SU-DHL-6 (cell line): ENCODE results near the gene IGF2BP3.

ENCODE experiments used
- H2AFZ ChIP-seq: fragments of 200-600 bp; sonication (generic); 2 replicates; pipeline ENCODE4 v1.6.1; 2014; ENCODE audit warnings: low read depth, mild to moderate bottlenecking, moderate library complexity, mixed read lengths, antibody characterized with exemption, low read length; ENCODE audit not compliant: severe bottlenecking
- H3F3A ChIP-seq: fragments of 200-600 bp; shearing (Covaris generic); 2 replicates; pipeline ENCODE4 v1.6.0; 2016; ENCODE audit warnings: antibody characterized with exemption, mild to moderate bottlenecking; ENCODE audit not compliant: insufficient read depth
- H3K27ac ChIP-seq: fragments of 200-600 bp; sonication (generic); 2 replicates; pipeline ENCODE4 v1.5.1; 2016; ENCODE audit warnings: low read depth, mild to moderate bottlenecking, low read length, moderate library complexity, mixed read lengths
- H3K27me3 ChIP-seq: fragments of 200-600 bp; sonication (generic), shearing (Covaris generic); 2 replicates; pipeline ENCODE4 v1.6.0; 2014; ENCODE audit warnings: mild to moderate bottlenecking, low read length
- H3K36me3 ChIP-seq: fragments of 200-600 bp; sonication (generic); 2 replicates; pipeline ENCODE4 v1.6.1; 2014; ENCODE audit warnings: mild to moderate bottlenecking, low read length, mixed read lengths
- H3K4me2 ChIP-seq: fragments of 300-600, 200-600 bp; shearing (Covaris generic), sonication (generic); 2 replicates; pipeline ENCODE4 v1.6.0; 2014; ENCODE audit warnings: low read length, low read depth, mild to moderate bottlenecking; ENCODE audit not compliant: poor library complexity, severe bottlenecking
- H3K4me3 ChIP-seq: fragments of 200-600 bp; sonication (generic); 2 replicates; pipeline ENCODE4 v1.5.1; 2014; ENCODE audit warnings: antibody characterized with exemption, low read length, mild to moderate bottlenecking, mixed read lengths; ENCODE audit not compliant: insufficient read depth, poor library complexity, severe bottlenecking
- H3K79me2 ChIP-seq: fragments of 200-600 bp; sonication (generic); 2 replicates; pipeline ENCODE4 v1.6.1; 2014; ENCODE audit warnings: mild to moderate bottlenecking, low read length, moderate library complexity; ENCODE audit not compliant: insufficient read depth
- H3K9ac ChIP-seq: fragments of 200-600 bp; sonication (generic); 2 replicates; pipeline ENCODE4 v1.7.0; 2014; ENCODE audit warnings: mild to moderate bottlenecking, low read length
- H3K9me2 ChIP-seq: fragments of 200-600 bp; sonication (generic); replicated peaks from 2 replicates; pipeline ENCODE4 v1.6.1; 2014; ENCODE audit warnings: low read length; ENCODE audit not compliant: insufficient read depth
- H3K9me3 ChIP-seq: fragments of 200-600 bp; sonication (generic); 2 replicates; pipeline ENCODE4 v1.6.1; 2014; ENCODE audit warnings: low read length, mixed read lengths; ENCODE audit not compliant: insufficient read depth
- H4K20me1 ChIP-seq: fragments of 200-600 bp; sonication (generic); 2 replicates; pipeline ENCODE4 v1.6.1; 2014; ENCODE audit warnings: low read depth, mild to moderate bottlenecking, antibody characterized with exemption, low read length, moderate library complexity, mixed read lengths
- CTCF ChIP-seq: fragments of 200-600 bp; sonication (generic); IDR thresholded peaks from one replicate; pipeline ENCODE4 v1.5.1; 2017; ENCODE audit warnings: antibody characterized with exemption, mild to moderate bottlenecking, low read length, moderate library complexity; ENCODE audit not compliant: insufficient read depth, poor library complexity, severe bottlenecking
- EZH2phosphoT487 ChIP-seq: fragments of 200-600 bp; sonication (generic), shearing (Covaris generic); conservative IDR thresholded peaks from 2 replicates; pipeline ENCODE4 v1.6.1; 2018; ENCODE audit warnings: mild to moderate bottlenecking, antibody characterized with exemption, low read length, moderate library complexity, mixed read lengths

The IGF2BP3 gene

GRCh38 chr7:23353172-23353571, 117.1 kb downstream of the IGF2BP3 start:
- TF ChIP-seq EZH2phosphoT487 (no peak), CTCF (no peak)
- Histone ChIP-seq H3K79me2 (peaks cover 54% of the 10 kb centered on the region), H3K36me3 (peaks cover 40% of the 10 kb centered on the region; the same call in 1 of the 2 replicates), H4K20me1 (no peaks in the 10 kb centered on the region), H3F3A (peaks cover 22% of the 10 kb centered on the region), H3K9me3 (no peaks in the 10 kb centered on the region), H2AFZ (no peak overlapping the region), H3K4me2 (peak overlapping the region; percentile 2), H3K27ac (peak overlapping the region; percentile 28), H3K9me2 (no peaks in the 10 kb centered on the region), H3K9ac (no peak overlapping the region), H3K4me3 (no peak overlapping the region), H3K27me3 (no peaks in the 10 kb centered on the region)

GRCh38 chr7:23350466-23350865, 119.8 kb downstream of the IGF2BP3 start:
- Histone ChIP-seq H3K4me2 (no peak overlapping the region), H3K36me3 (peaks cover 56% of the 10 kb centered on the region), H3K27ac (no peak overlapping the region), H3F3A (peaks cover 24% of the 10 kb centered on the region), H2AFZ (no peak overlapping the region), H3K79me2 (peaks cover 27% of the 10 kb centered on the region), H3K27me3 (no peaks in the 10 kb centered on the region), H3K9ac (no peak overlapping the region), H3K9me2 (no peaks in the 10 kb centered on the region), H4K20me1 (no peaks in the 10 kb centered on the region), H3K9me3 (no peaks in the 10 kb centered on the region), H3K4me3 (no peak overlapping the region)
- no peak for TF ChIP-seq CTCF
- no peak for TF ChIP-seq EZH2phosphoT487

GRCh38 chr7:23349484-23350157, 120.7 kb downstream of the IGF2BP3 start:
- no peak overlapping the region for H3K27ac ChIP-seq
- no peak overlapping the region for H3K4me2 ChIP-seq

More at GRCh38 chr7:23349484-23350157, 120.7 kb downstream of the IGF2BP3 start:
- H3K79me2 ChIP-seq, result peaks cover 20% of the 10 kb centered on the region
- H2AFZ ChIP-seq, result no peak overlapping the region
- peaks cover 30% of the 10 kb centered on the region for H3F3A ChIP-seq
- H3K9me2 ChIP-seq, result no peaks in the 10 kb centered on the region
- H3K4me3 ChIP-seq, result no peak overlapping the region
- H3K9me3 ChIP-seq, result no peaks in the 10 kb centered on the region
- H3K27me3 ChIP-seq, result no peaks in the 10 kb centered on the region
- TF ChIP-seq EZH2phosphoT487 (no peak), CTCF (no peak)
- no peak overlapping the region for H3K9ac ChIP-seq
- H4K20me1 ChIP-seq, result no peaks in the 10 kb centered on the region
- H3K36me3 ChIP-seq, result peaks cover 64% of the 10 kb centered on the region
